HepG2 (cell line): Measurements from ENCODE around the gene COL8A2. TPM values are rescaled to one million over a fixed set of nuclear protein-coding genes. Genes with fewer than 3 reads are reported as not detected.

Source experiments
- ATAC-seq: fragments of 200-7000 bp; cut with Tn5 transposase; 3 replicates; pipeline ENCODE4 v1.9.1; 2020; ENCODE audit warnings: mild to moderate bottlenecking, moderate library complexity
- BruUV-seq: library from RNA; stranded (reverse); fragments of 400-500 nt; replicated peaks from 2 replicates; lab custom pipeline; 2021; lab: Mats Ljungman, UMichigan
- CTCF ChIA-PET: fragments of 300-600 bp; formaldehyde crosslinking; extraction: SDS; loops from one replicate; lab custom pipeline; 2021; ENCODE audit warnings: low total read pairs, inconsistent platforms, low intra/inter-chr PET ratio; lab: Yijun Ruan, JAX
- POLR2A ChIA-PET: fragments of 350-600 bp; sonication (Branson Sonifier 250); formaldehyde crosslinking; loops from one replicate; lab custom pipeline; 2020; ENCODE audit warnings: antibody characterized with exemption, inconsistent platforms; lab: Yijun Ruan, JAX
- DNase-seq: peaks from one replicate; pipeline ENCODE4 v3.0.0-alpha.2; 2015; ENCODE audit warnings: low spot score
- FAIRE-seq: peaks from 3 replicates; lab custom pipeline; 2011; peaks lifted over from hg19 to GRCh38; lab: Jason Lieb, UNC
- H2AFZ ChIP-seq: one replicate; pipeline ENCODE4 v1.6.1; 2011; ENCODE audit warnings: low read length, inconsistent platforms
- H3K27ac ChIP-seq: fragments of 300-600 bp; 3 replicates; pipeline ENCODE4 v1.8.0; 2011; ENCODE audit warnings: mixed run types, mild to moderate bottlenecking, mixed read lengths, low read length, inconsistent platforms; ENCODE audit not compliant: insufficient read depth; ENCODE audit errors: extremely low read length
- H3K27me3 ChIP-seq, 2 experiments: fragments of 200-600 bp in 1 of 2; 2 replicates in 1 of 2; 3 replicates in 1 of 2; pipeline versions ENCODE4 v1.6.0 to v1.8.0; 2011; ENCODE audit warnings: low read length in 2 of 2, mild to moderate bottlenecking in 2 of 2, moderate library complexity in 2 of 2, inconsistent platforms in 1 of 2; ENCODE audit not compliant: insufficient read depth in 2 of 2, control insufficient read depth in 1 of 2
- H3K36me3 ChIP-seq, 2 experiments: fragments of 200-600 bp in 1 of 2; replicated peaks in 1 of 2; 2 replicates in 1 of 2; 3 replicates in 1 of 2; pipeline versions ENCODE4 v1.5.1 to v1.8.0; 2011; ENCODE audit warnings: low read length in 2 of 2, inconsistent platforms in 1 of 2; ENCODE audit not compliant: insufficient read depth in 2 of 2, control insufficient read depth in 1 of 2
- H3K4me1 ChIP-seq: 2 replicates; pipeline ENCODE4 v1.5.1; 2012; ENCODE audit warnings: low read length, inconsistent platforms; ENCODE audit not compliant: insufficient read depth
- H3K4me2 ChIP-seq: 2 replicates; pipeline ENCODE4 v1.6.0; 2011; ENCODE audit warnings: low read depth, low read length, inconsistent platforms
- H3K4me3 ChIP-seq, 3 experiments: fragments of 200-600 bp in 1 of 3; sonication (generic), shearing (Covaris generic) in 1 of 3; replicated peaks in 1 of 3; 2 replicates each; pipeline ENCODE4 v1.5.1; 2011 to 2016; ENCODE audit warnings: low read length in 3 of 3, inconsistent platforms in 2 of 3, low read depth in 2 of 3, mild to moderate bottlenecking in 2 of 3, control low read depth in 1 of 3, mixed read lengths in 1 of 3; ENCODE audit not compliant: insufficient read depth in 1 of 3
- H3K79me2 ChIP-seq: one replicate; pipeline ENCODE4 v1.6.1; 2011; ENCODE audit warnings: low read length, inconsistent platforms; ENCODE audit not compliant: insufficient read depth
- H3K9ac ChIP-seq: 2 replicates; pipeline ENCODE4 v1.6.0; 2011; ENCODE audit warnings: mild to moderate bottlenecking, low read depth, low read length, inconsistent platforms; ENCODE audit not compliant: insufficient read depth
- H3K9me3 ChIP-seq: 2 replicates; pipeline ENCODE4 v1.5.1; 2012; ENCODE audit warnings: mild to moderate bottlenecking, low read length
- H4K20me1 ChIP-seq: 2 replicates; pipeline ENCODE4 v1.6.0; 2011; ENCODE audit warnings: inconsistent platforms, mild to moderate bottlenecking, low read length, moderate library complexity; ENCODE audit not compliant: insufficient read depth
- NR2F1 ChIP-seq, 2 experiments: fragments of 450-650 bp in 1 of 2; formaldehyde crosslinking in 1 of 2; IDR thresholded peaks; 2 replicates each; pipeline versions ENCODE4 v1.5.0 to v1.6.1; 2016 to 2020; ENCODE audit warnings: mild to moderate bottlenecking in 1 of 2, missing compliant biosample characterization in 1 of 2, missing genetic modification reagents in 1 of 2, moderate library complexity in 1 of 2
- PCBP1 ChIP-seq: fragments of 200-400 bp; formaldehyde crosslinking; IDR thresholded peaks from 2 replicates; pipeline ENCODE4 v1.6.1; 2017; ENCODE audit warnings: mild to moderate bottlenecking, low read depth, low read length, borderline replicate concordance
- SNAI1 ChIP-seq: sonication (generic); formaldehyde crosslinking; IDR thresholded peaks from 2 replicates; pipeline ENCODE4 v1.5.0; 2020; ENCODE audit warnings: mild to moderate bottlenecking, missing genetic modification reagents, borderline replicate concordance
- SP1 ChIP-seq, 2 experiments: fragments of 450-650 bp in 1 of 2; sonication (generic) in 1 of 2; formaldehyde crosslinking in 1 of 2; IDR thresholded peaks; 2 replicates each; pipeline versions ENCODE4 v1.4.0 to v1.6.1; 2016 to 2020; ENCODE audit warnings: missing genetic modification reagents in 1 of 2
- ZFP36 ChIP-seq: fragments of 150-350 bp; IDR thresholded peaks from 2 replicates; pipeline ENCODE4 v1.6.1; 2018; ENCODE audit warnings: borderline replicate concordance, low read length, low read depth; ENCODE audit not compliant: partially characterized antibody
- ZNF629 ChIP-seq: sonication (generic); formaldehyde crosslinking; conservative IDR thresholded peaks from 2 replicates; pipeline ENCODE4 v1.5.0; 2020; ENCODE audit warnings: missing genetic modification reagents
- ZSCAN25 ChIP-seq: sonication (generic); formaldehyde crosslinking; IDR thresholded peaks from 2 replicates; pipeline ENCODE4 v1.8.0; 2022; ENCODE audit warnings: mild to moderate bottlenecking, missing genetic modification reagents
- WGBS: methylation state at CpG from one replicate; pipeline ENCODE4 v1.1.6; 2017; ENCODE audit warnings: low lambda C conversion rate; 5-methylcytosine and 5-hydroxymethylcytosine counted together
- in situ Hi-C: cut with HindIII; loops from 2 replicates; pipeline ENCODE4 v1.10.0; 2017; ENCODE audit warnings: low pct_unique_long_range_greater_than_20kb; ENCODE audit not compliant: extremely low pct_ligation_motif_present
- intact Hi-C: fragments of 100-400 bp; cut with micrococcal nuclease; formaldehyde crosslinking; loops from one replicate; pipeline ENCODE4 v1.10.0; 2022; ENCODE audit not compliant: unreplicated experiment
- polyA plus RNA-seq, 8 experiments: library from polyadenylated mRNA; depleted of rRNA in 3 of 8; stranded (reverse) in 7 of 8; unstranded in 1 of 8; fragments of >200 nt; fragmentation: Illumina TruSeq in 4 of 8; extraction: Trizol in 4 of 8; gene quantifications; 2 replicates each; pipeline versions ENCODE4 v1.2.1 to v1.2.3, GENCODE V29; 2011 to 2016; ENCODE audit warnings: low read depth in 4 of 8, missing spikeins in 1 of 8, mixed read lengths in 1 of 8; ENCODE audit not compliant: insufficient read depth in 1 of 8
- total RNA-seq, 5 experiments: library from RNA; depleted of rRNA; stranded (reverse); fragments of >200 nt; fragmentation: Illumina TruSeq; extraction: Trizol; gene quantifications; 2 replicates each; pipeline ENCODE4 v1.2.3, GENCODE V29; 2016; ENCODE audit warnings: low read depth in 1 of 5
- TF ChIP-seq, protein P1 (sequence below): sonication (generic); formaldehyde crosslinking; IDR thresholded peaks from 2 replicates; pipeline ENCODE4 v1.4.0; 2020; ENCODE audit warnings: mild to moderate bottlenecking, missing genetic modification reagents, borderline replicate concordance
- TF ChIP-seq, protein P2 (sequence below): sonication (generic); formaldehyde crosslinking; IDR thresholded peaks from 2 replicates; pipeline ENCODE4 v1.4.0; 2020; ENCODE audit warnings: mild to moderate bottlenecking, missing genetic modification reagents

Gene COL8A2
- total and polyA plus RNA-seq, 2 of the 13 experiments (the other 11 are each of a cell fraction or from before 2014, with no cell fraction given), result 0.13 to 0.24 TPM

DNA sequence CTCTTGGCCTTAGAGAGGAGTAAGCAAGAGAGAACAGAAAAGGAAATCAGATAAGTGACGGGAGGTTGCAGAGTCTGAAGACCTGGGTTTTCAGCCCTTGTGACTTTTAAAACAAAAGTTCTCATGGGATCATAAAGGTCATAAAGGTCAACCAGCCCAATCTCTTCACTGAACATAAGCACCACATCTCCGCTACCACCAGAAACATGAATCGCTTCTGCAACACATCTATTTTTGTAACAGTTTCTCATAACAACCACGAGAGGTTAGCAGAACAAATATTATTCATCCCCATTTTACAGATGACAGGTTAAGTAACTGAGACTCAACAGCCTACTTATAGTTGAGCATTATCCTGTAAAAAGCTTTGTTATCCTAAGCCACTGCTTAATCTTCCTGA, 18.4 kb upstream of the COL8A2 start:
- intact Hi-C loops, result loop anchor here (10.0 kb wide), 1 partner anchor 281 kb away; no protein-coding TSS in a partner anchor
- Histone ChIP-seq H3K9me3 (no peaks in the 10 kb centered on the region), H3K9ac (no peak overlapping the region), H3K27ac (no peak overlapping the region), H3K36me3 (peaks cover 5 to 17% of the 10 kb centered on the region in 2 experiments; a peak in 3 of 5 replicates), H3K4me3 (no peak overlapping the region), H3K4me2 (no peak overlapping the region), H3K27me3 (no peaks in the 10 kb centered on the region), H2AFZ (no peak overlapping the region), H3K79me2 (peaks cover 10% of the 10 kb centered on the region), H4K20me1 (no peaks in the 10 kb centered on the region), H3K4me1 (peaks cover 23% of the 10 kb centered on the region)
- ATAC-seq (no peak), FAIRE-seq (no peak), DNase-seq (no peak)
- no peak for TF ChIP-seq SNAI1 (CRISPR knock-in tag)
- peak; percentile 73 for TF ChIP-seq ZNF629
- no peak for TF ChIP-seq PCBP1
- TF ChIP-seq, protein P1, sequence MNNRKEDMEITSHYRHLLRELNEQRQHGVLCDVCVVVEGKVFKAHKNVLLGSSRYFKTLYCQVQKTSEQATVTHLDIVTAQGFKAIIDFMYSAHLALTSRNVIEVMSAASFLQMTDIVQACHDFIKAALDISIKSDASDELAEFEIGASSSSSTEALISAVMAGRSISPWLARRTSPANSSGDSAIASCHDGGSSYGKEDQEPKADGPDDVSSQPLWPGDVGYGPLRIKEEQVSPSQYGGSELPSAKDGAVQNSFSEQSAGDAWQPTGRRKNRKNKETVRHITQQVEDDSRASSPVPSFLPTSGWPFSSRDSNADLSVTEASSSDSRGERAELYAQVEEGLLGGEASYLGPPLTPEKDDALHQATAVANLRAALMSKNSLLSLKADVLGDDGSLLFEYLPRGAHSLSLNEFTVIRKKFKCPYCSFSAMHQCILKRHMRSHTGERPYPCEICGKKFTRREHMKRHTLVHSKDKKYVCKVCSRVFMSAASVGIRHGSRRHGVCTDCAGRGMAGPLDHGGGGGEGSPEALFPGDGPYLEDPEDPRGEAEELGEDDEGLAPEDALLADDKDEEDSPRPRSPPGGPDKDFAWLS, result no peak
- TF ChIP-seq, protein P2, sequence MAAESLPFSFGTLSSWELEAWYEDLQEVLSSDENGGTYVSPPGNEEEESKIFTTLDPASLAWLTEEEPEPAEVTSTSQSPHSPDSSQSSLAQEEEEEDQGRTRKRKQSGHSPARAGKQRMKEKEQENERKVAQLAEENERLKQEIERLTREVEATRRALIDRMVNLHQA (CRISPR knock-in tag), result no peak
- 0 out of 4 replicates have a peak, but pooled peaks of 1 of the 2 experiments have one; percentile 22 for TF ChIP-seq NR2F1 (CRISPR knock-in tag; IDR thresholded peaks at IDR 0.05)
- TF ChIP-seq ZSCAN25 (CRISPR knock-in tag), result no peak
- TF ChIP-seq ZFP36, result no peak
- no peak for TF ChIP-seq SP1 (IDR thresholded peaks at IDR 0.05)
- no peak for TF ChIP-seq SP1 (CRISPR knock-in tag; IDR thresholded peaks at IDR 0.05)
- POLR2A ChIA-PET, result no interaction called here
- 96% methylated on average over 4 of the region's 4 CpGs for WGBS
- CTCF ChIA-PET, result no interaction called here
- no TSS peak for BruUV-seq
- in situ Hi-C loops, result no loop called here
